GM18517 (cell line): ENCODE measurements around the gene HEXB.

ENCODE experiments used
- ATAC-seq: cut with Tn5 transposase; IDR thresholded peaks from one replicate; pipeline ENCODE4 v1.9.1; 2021; ENCODE audit warnings: mild to moderate bottlenecking, moderate library complexity; ENCODE audit not compliant: unreplicated experiment

The HEXB gene

DNA sequence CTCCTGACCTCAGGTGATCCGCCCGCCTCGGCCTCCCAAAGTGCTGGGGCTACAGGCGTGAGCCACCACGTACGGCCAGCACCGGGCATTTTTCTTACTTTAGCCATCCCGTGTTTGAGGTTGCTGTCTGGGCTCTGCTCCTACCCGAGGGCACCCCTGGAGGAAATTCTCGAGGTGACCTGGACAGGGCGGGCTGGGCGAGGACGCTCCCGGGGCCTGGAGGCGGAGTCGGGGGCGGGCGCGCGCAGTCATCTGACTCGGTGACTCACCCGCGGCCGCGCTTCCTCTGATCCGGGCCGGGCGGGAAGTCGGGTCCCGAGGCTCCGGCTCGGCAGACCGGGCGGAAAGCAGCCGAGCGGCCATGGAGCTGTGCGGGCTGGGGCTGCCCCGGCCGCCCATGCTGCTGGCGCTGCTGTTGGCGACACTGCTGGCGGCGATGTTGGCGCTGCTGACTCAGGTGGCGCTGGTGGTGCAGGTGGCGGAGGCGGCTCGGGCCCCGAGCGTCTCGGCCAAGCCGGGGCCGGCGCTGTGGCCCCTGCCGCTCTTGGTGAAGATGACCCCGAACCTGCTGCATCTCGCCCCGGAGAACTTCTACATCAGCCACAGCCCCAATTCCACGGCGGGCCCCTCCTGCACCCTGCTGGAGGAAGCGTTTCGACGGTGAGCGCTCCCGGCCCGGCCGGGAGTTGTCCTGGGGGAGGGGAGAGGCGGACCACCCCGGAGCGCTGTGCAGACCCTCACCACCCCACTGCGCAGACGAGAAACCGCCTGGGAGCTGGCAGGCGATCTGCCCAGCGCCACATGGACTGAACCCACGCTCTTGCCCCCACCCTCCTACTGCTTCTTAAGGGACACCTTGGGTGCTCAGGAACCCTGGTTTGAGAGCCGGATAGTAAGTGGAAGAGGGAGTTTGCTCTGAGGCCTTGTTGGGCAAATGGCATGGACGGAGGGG lies at the start of gene HEXB:
Gene HEXB (plus strand): TSS at position 334 of the 952 bp plus-strand sequence. CDS start 28 bp downstream, at position 362.
- ATAC-seq: peak; percentile 63

GRCh38 chr5:74636149-74636548 lies 48.9 kb upstream of the HEXB start:
- ATAC-seq: no peak

DNA sequence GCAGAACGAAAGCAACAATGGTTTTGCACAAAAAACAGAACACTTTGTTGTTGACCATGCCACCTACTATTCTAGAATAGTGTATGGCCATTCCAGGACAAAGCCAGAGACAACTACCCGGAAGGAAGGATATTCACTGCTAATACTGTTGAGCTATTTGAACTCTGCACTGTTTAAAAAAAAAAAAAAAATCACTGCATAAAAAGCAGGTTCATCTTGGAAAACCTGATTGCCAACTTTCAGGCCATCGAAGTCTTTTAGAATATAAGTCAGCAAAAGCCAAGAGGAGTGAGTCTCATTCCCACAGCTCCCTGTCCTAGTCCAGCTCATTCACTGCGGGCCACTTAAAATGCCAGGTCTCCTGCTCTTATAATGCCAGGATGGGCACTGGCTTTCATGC lies 48.5 kb upstream of the HEXB start:
- no peak for ATAC-seq

DNA sequence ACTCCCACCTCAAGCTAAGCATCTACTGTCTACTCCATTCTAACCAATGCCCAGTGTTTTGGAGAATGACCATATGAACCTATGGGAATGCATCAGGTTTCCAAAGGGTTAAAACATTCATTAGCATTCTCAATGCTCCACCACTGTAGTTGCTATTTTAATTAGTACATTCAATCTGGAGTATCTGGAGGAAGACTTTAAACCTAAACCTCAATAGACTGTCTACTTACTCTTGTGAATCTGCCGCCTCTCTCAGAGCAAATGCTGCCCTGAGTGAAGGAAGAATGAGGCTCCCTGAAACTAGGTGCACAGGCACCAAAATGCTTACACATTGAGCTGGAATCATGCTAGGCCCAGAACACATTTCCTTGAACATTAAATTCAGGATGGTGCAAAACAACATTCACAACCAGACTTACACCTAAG lies 46.5 kb upstream of the HEXB start:
- ATAC-seq: no peak

DNA sequence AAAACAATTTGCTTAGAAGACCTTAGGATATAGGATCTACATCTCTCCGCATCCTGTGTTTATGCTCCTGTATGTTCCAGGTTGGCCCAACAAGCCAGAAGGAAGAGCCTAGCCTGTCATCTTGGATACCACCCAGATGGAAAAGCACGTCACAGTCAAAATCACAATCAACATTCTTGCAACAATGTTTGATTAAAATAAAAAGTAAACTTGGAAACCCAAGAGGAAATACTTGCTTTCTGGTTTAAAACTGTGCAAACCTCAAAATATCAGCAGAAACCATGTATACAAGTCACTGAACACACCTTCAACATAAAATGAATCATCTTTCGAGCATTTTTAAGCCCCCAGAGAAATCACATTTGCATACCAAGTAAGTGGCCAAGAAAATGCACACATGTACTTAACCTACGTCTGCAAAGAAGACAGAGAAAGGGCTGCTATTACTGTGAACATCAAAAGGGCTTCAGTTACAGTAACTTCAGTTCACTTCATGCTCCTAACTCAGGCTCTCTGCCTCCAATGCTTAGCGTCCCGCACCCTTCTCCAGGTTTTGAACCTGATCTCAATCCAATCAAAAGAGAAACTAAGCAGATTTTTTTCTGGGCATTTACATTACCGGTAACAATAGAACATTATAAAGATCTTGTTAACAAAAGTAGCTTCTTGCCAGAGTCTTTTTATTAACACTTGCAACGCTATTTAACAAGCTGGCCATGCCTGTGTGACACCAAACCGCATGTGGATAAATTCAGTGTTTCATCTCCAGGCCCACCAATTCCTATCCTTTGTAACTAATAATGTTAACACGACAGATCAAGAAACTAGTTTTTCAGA lies 45.8 kb upstream of the HEXB start:
- peak; percentile 32 for ATAC-seq

GRCh38 chr5:74639807-74640449 lies 45.1 kb upstream of the HEXB start:
- ATAC-seq: peak; percentile 25

DNA sequence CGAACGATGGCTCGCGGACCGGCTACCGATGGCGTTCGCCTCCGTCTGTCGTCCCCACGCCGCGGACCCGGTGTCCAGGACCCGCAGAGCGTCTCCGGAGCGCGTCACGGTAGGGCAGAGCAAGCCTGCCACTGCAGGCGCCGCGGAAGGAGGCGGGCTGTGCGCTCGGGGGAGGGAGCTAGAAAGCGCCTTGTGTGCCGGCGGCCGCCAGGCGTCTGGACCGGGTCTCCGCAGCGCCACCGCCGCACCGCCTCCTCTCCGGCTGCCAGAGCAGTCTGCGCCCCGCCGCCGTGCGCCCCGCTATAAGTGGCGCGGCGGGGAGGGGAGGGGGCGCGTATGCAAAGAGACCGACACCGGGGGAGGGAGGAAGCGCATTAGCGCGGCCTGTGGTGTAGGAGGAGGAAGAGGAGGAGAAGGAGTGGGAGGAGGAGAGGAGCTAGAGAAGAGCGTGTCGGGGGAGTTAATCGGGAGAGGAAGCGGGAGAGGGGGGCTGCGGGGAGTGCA lies 44.5 kb upstream of the HEXB start, which contains the start of gene ENC1:
Gene ENC1 (minus strand): TSS at position 279 of the 504 bp plus-strand sequence. CDS start 4,243 bp downstream, outside the sequence.
- peak; percentile 51 for ATAC-seq

DNA sequence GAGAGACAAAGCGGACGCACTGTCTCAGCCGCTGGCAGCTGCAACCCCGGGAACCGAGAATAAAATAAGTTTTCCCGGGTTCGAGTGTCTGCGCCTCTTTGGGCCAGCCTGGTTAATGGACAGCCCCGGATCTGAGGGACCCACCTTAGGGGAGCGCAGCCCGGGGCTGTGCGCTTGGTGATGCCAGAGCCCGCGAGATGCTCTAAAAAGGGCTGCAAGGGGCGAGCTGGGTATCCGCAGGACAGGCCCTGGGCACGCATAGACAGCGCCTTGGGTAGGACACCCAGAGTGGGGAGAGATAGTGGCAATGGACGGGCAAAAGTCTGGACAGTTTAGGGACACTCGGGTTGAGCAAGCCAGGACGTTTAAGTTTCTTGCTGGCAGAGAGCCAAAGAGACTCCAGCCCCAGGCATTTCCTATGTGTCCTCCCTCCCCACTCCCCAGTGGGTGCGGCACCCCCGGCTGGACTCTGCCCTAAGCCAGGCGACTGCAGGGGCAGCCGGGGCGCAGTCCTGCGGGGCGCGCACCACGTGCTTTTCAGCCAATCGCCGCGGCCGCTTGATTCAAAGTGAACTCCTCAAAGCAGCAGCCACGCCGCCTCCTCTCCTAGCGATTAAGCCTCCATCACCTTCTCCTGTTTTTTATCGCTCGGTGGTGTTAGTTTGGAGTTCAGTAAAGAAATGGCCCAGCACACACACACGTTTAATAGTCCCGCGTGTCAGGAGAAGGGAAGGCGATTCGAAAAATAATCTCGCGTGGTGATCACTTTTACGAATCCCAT lies 43.9 kb upstream of the HEXB start:
- peak; percentile 6 for ATAC-seq

DNA sequence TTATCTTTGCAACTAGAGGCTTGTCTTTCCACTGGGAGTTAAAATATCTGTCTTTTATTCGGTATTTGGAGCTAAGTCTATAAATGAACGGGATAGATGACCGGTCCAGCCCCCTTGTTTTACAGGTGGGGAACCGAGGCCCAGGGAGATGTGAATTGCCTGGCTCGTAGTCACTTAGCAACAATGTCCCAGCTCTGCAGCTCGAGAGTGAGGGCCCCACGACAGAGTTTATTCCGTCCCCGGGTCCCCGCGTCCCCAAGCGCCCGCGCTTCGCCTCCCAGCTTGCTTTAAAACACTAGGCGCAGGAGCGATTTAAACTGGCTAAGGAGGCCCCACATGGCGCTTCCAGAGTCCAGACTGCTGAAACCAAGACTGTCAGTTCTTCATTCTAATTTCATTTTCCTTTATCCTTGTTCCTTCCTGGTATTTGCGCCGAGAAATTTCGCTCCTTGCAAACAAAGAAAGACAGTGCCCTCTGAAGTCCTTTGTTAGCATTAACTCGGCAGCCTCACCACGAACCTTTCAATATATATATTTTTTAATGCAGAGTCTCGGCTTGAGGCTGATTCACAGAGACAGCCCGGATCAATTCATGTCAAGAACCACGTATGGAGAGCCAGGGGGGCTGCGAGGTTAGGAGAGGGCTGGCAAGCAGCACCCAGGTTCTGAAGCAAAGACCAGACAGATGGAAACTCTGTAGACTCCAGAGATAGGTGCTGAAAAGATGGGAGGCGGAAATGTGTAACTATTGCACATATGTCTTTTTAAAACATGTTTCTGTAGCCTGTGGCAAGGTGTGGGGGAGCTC lies 43.1 kb upstream of the HEXB start:
- ATAC-seq: no peak

- ATAC-seq: no peak
Measured at GRCh38 chr5:74642543-74642863, 42.5 kb upstream of the HEXB start.

GRCh38 chr5:74643111-74643562 lies 41.9 kb upstream of the HEXB start:
- ATAC-seq: no peak

GRCh38 chr5:74647096-74647495 lies 37.9 kb upstream of the HEXB start:
- no peak for ATAC-seq

- no peak for ATAC-seq
Measured at GRCh38 chr5:74648835-74649293, 36.2 kb upstream of the HEXB start.

DNA sequence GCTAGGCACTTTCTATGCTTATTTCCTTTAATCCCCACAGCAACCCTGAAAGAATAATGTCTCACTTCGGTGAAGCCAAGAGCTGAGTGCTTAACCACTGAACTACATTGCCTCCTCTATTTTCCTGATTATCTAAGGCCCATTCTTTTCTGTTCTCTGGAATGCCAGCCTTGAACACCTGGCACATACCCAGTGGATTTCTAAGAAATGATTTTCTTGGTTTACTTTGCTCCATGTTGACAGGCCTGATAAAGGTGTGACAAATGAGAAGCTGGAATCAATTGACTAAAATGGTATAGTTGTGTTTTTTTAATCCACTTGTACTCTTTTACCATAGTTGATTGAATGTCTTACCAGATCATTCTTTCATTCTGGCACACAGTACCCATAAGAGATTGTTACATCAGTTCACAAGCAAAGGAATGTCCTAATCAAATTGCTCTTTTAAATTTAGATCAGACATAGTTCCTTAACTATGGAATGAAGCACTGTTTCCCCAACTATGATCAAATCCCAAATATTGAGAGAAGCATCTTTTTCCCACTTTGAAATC lies 35.5 kb upstream of the HEXB start:
- no peak for ATAC-seq

DNA sequence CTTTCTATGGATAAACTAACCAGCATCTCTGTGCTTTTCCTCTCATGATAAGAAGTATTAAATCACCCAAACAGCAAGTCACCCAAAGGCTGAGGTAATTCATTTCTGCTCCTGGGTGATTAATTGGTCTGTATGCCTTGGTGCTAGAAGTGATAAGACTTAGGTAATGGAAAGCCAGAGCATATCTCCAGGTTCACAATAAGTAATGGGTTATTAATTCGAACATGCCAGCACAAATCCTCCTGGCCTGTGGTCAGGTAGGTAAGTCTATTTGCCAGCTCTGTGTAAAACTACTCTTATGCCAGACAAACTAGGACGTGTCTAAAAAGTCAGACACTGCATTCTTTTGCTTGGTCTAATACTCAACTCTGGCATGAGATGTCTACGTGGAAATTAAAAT lies 33.3 kb upstream of the HEXB start:
- ATAC-seq: no peak

GRCh38 chr5:74652576-74652975 lies 32.5 kb upstream of the HEXB start:
- ATAC-seq: no peak

DNA sequence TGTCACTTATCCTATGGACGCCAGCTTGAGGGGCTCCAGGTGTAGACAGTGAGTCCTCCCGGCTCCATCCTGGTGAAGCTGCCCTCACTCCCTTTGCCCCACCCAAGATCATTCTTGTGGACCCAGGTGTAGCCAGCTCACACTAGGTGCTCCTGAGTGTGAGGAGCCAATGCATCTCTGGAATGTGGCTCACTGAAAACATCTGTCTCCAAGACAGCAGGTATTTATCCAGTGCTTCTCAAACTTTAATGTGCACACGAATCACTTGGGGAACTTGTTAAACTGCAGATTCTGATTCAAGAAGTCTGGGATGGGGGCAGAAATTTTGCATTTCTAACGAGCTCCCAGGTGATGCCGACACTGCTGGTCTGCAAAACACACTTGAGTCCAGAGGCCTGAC lies 31.0 kb upstream of the HEXB start:
- ATAC-seq: no peak

- no peak for ATAC-seq
Measured at GRCh38 chr5:74655206-74655605, 29.8 kb upstream of the HEXB start.

DNA sequence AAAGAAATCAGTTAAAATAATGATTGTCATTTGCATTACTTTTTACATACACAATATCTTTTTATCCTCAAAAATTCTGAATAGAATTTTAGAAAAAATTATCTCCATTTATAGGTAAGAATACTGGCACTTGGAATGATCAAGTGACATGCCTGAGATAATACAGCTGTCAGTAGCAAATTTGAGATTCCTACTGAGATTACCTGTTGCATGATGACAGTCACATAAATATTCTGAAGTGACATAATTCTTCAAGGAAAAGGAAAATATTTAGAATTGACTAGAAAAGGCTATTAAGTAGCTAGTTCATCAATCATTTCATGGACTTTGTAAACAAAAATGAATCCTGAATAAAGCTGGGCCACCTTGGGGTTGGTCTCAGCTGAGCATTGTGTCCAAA lies 29.3 kb upstream of the HEXB start:
- ATAC-seq: no peak
